GM15510 (cell line): ENCODE measurements around the gene RNF138.

ENCODE experiments used
- POLR2A ChIP-seq: IDR thresholded peaks from 3 replicates; pipeline ENCODE4 v1.6.1; 2011; ENCODE audit warnings: borderline replicate concordance; ENCODE audit not compliant: insufficient read length; ENCODE audit errors: extremely low read depth

Gene RNF138

GRCh38 chr18:32138332-32138982, 46.8 kb downstream of the RNF138 start:
- TF ChIP-seq POLR2A: no peak

- no peak for TF ChIP-seq POLR2A
Observed at GRCh38 chr18:32139835-32140283, 48.2 kb downstream of the RNF138 start.

- no peak for TF ChIP-seq POLR2A
Observed at GRCh38 chr18:32148185-32148870, 56.7 kb downstream of the RNF138 start.

- no peak for TF ChIP-seq POLR2A
Observed at GRCh38 chr18:32152705-32153448, 61.2 kb downstream of the RNF138 start.

- TF ChIP-seq POLR2A: no peak
Observed at GRCh38 chr18:32156855-32157254, 65.2 kb downstream of the RNF138 start.

- no peak for TF ChIP-seq POLR2A
Observed at GRCh38 chr18:32157580-32157979, 65.9 kb downstream of the RNF138 start.

GRCh38 chr18:32158108-32158624, 66.5 kb downstream of the RNF138 start:
- no peak for TF ChIP-seq POLR2A

GRCh38 chr18:32160547-32160946, 68.9 kb downstream of the RNF138 start:
- TF ChIP-seq POLR2A: no peak

- no peak for TF ChIP-seq POLR2A
Observed at GRCh38 chr18:32167980-32168730, 76.5 kb downstream of the RNF138 start.

- no peak for TF ChIP-seq POLR2A
Observed at GRCh38 chr18:32173654-32174053, 82.0 kb downstream of the RNF138 start.

GRCh38 chr18:32174719-32175118, 83.0 kb downstream of the RNF138 start:
- no peak for TF ChIP-seq POLR2A

GRCh38 chr18:32175265-32175664, 83.6 kb downstream of the RNF138 start:
- TF ChIP-seq POLR2A: no peak

GRCh38 chr18:32177530-32177929, 85.9 kb downstream of the RNF138 start:
- no peak for TF ChIP-seq POLR2A
